Activated T-cell treated with anti-CD3 and anti-CD28 coated beads, Interleukin-2, amount 50 U/mL, for 4 hours (primary cell): ENCODE results near the gene VANGL2. TPM values are rescaled to one million over a fixed set of nuclear protein-coding genes. Genes with fewer than 3 reads are reported as not detected.

Experiments used
- ATAC-seq, 2 donors: fragments of 200-7000 bp; cut with Tn5 transposase; one replicate each; pipeline ENCODE4 v1.10.0; 2021
- DNase-seq: peaks from one replicate; pipeline ENCODE4 v3.0.0-alpha.2; 2020
- H3K27me3 Mint-ChIP-seq: one replicate; pipeline ENCODE4 v1.8.0; 2021; ENCODE audit warnings: low read depth, mixed read lengths
- H3K36me3 Mint-ChIP-seq: one replicate; pipeline ENCODE4 v1.8.0; 2022; ENCODE audit warnings: mixed read lengths; ENCODE audit not compliant: insufficient read depth
- H3K4me1 Mint-ChIP-seq: one replicate; pipeline ENCODE4 v1.8.0; 2021; ENCODE audit warnings: low read depth, mixed read lengths
- H3K4me3 Mint-ChIP-seq: one replicate; pipeline ENCODE4 v1.8.0; 2021; ENCODE audit warnings: mild to moderate bottlenecking, moderate library complexity, mixed read lengths
- H3K9me3 Mint-ChIP-seq: one replicate; pipeline ENCODE4 v1.8.0; 2021; ENCODE audit warnings: mixed read lengths
- total RNA-seq, 3 donors: library from RNA; stranded (reverse); gene quantifications; one replicate each; pipeline ENCODE4 v1.2.1, GENCODE V29; 2021

VANGL2 gene
- total RNA-seq, 3 donors from 2014 or later = 0.08 TPM

- ATAC-seq = no peak
- Mint-ChIP-seq H3K4me3 (no peak overlapping the region), H3K9me3 (no peaks in the 10 kb centered on the region), H3K27me3 (peaks cover 14% of the 10 kb centered on the region), H3K4me1 (peaks cover 2% of the 10 kb centered on the region), H3K36me3 (no peaks in the 10 kb centered on the region)
- no peak for DNase-seq
These were observed 6.0 kb downstream of the VANGL2 start for GRCh38 chr1:160406131-160406968.

GRCh38 chr1:160407839-160408801, 7.8 kb downstream of the VANGL2 start:
- Mint-ChIP-seq H3K4me1 (no peaks in the 10 kb centered on the region), H3K27me3 (no peaks in the 10 kb centered on the region), H3K36me3 (no peaks in the 10 kb centered on the region), H3K4me3 (no peak overlapping the region), H3K9me3 (no peaks in the 10 kb centered on the region)
- ATAC-seq (no peak), DNase-seq (no peak)

- Mint-ChIP-seq H3K4me3 (no peak overlapping the region), H3K27me3 (no peaks in the 10 kb centered on the region), H3K9me3 (no peaks in the 10 kb centered on the region), H3K36me3 (no peaks in the 10 kb centered on the region), H3K4me1 (no peaks in the 10 kb centered on the region)
- DNase-seq (no peak), ATAC-seq (no peak)
These were observed 8.5 kb downstream of the VANGL2 start for GRCh38 chr1:160408864-160409263.

DNA sequence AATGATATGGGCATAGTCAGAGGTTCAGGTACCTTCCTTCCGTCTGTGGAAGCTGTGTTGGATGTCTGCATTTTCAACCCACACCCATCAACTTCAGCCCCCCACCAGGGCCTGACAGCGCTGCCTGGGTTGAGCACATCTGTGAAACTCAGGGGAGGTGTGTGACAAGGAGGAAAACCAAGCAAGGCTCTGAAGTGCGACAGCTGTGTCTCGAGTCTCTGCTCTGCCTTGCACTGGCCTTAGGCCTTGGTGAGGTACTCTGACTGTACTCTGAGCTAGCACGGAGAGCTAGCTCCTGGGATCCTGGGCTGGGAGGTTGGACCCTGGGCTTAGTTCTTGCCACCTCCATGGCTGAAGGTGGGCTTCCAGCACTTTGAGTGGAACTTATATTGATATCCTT, 9.1 kb downstream of the VANGL2 start:
- ATAC-seq (no peak), DNase-seq (no peak)
- Mint-ChIP-seq H3K36me3 (no peaks in the 10 kb centered on the region), H3K4me3 (no peak overlapping the region), H3K4me1 (no peaks in the 10 kb centered on the region), H3K9me3 (no peaks in the 10 kb centered on the region), H3K27me3 (no peaks in the 10 kb centered on the region)

DNA sequence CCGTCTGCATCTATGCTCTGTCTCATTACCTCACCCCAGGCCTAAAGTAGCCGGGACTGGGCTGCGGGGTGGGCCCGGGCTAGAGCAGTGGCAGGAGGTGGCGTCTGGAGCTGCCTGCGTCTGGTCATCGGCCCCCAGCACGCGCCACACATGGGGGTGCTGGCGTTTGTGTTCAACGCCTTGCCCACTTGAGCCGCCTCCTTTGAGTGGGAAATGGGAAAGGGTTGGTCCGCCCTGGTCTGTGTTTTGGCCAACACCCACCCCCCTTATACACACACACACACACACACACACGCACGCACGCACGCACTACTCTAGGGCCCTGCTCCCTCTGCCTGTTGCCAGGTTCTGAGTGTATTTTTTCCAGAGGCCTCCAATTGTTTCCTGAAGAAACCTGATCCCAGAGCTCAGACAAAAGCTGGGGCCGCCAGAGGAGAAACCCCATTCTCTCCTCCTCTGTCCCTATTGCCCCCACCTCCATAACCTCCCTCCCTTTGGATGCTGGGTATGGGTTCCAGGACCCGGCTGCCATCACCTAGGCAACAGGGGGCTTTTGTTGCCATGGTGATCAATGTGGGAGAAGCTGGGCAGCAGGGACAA, 10.1 kb downstream of the VANGL2 start:
- DNase-seq (no peak), ATAC-seq (no peak)
- Mint-ChIP-seq H3K27me3 (no peaks in the 10 kb centered on the region), H3K9me3 (no peaks in the 10 kb centered on the region), H3K4me3 (no peak overlapping the region), H3K4me1 (no peaks in the 10 kb centered on the region), H3K36me3 (no peaks in the 10 kb centered on the region)

GRCh38 chr1:160411271-160412027, 11.1 kb downstream of the VANGL2 start:
- ATAC-seq (no peak), DNase-seq (no peak)
- Mint-ChIP-seq H3K36me3 (no peaks in the 10 kb centered on the region), H3K4me3 (no peak overlapping the region), H3K27me3 (no peaks in the 10 kb centered on the region), H3K4me1 (no peaks in the 10 kb centered on the region), H3K9me3 (no peaks in the 10 kb centered on the region)

DNA sequence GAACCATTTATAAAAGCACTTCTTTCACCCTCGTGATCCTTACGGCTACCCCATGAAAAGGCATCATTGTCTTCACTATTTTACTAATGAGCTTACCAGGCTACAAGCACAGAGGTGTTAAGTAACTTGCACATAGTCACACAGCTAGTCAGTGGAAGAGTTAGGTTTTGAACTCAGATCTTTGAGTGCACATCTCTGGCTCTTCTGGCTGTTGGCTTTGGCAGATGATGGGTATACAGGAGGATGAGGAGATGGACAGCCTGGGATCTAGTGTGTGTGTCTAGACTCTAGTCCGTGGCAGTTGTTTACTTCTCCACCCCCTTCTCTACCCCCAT, 11.6 kb downstream of the VANGL2 start:
- ATAC-seq (no peak), DNase-seq (no peak)
- H3K36me3 Mint-ChIP-seq = no peaks in the 10 kb centered on the region
- no peak overlapping the region for H3K4me3 Mint-ChIP-seq
- H3K9me3 Mint-ChIP-seq = no peaks in the 10 kb centered on the region
- H3K4me1 Mint-ChIP-seq = no peaks in the 10 kb centered on the region
- no peaks in the 10 kb centered on the region for H3K27me3 Mint-ChIP-seq

DNA sequence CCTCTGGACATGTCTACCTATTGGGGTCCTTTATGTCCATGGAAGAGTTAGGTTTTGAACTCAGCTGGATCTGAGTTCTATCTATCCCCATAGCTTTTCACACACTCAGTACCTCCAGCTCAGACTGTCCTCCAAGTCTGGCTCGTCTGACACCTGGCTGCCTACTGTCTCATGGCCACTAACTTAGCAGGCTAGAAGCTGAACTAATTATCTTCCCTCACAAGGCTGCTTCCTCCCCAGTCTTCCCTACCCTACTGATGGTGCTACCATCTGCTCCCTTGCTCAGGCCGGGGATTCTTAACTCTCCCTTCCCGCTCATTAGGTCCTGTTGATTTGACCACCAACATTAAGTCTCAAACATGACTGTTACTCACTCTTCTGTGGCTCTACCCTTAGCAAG, 13.4 kb downstream of the VANGL2 start:
- Mint-ChIP-seq H3K27me3 (no peaks in the 10 kb centered on the region), H3K36me3 (no peaks in the 10 kb centered on the region), H3K4me3 (no peak overlapping the region), H3K4me1 (no peaks in the 10 kb centered on the region), H3K9me3 (no peaks in the 10 kb centered on the region)
- ATAC-seq = no peak
- no peak for DNase-seq

GRCh38 chr1:160414881-160415280, 14.5 kb downstream of the VANGL2 start:
- Mint-ChIP-seq H3K4me3 (no peak overlapping the region), H3K27me3 (no peaks in the 10 kb centered on the region), H3K36me3 (no peaks in the 10 kb centered on the region), H3K9me3 (no peaks in the 10 kb centered on the region), H3K4me1 (no peaks in the 10 kb centered on the region)
- DNase-seq (no peak), ATAC-seq (no peak)

DNA sequence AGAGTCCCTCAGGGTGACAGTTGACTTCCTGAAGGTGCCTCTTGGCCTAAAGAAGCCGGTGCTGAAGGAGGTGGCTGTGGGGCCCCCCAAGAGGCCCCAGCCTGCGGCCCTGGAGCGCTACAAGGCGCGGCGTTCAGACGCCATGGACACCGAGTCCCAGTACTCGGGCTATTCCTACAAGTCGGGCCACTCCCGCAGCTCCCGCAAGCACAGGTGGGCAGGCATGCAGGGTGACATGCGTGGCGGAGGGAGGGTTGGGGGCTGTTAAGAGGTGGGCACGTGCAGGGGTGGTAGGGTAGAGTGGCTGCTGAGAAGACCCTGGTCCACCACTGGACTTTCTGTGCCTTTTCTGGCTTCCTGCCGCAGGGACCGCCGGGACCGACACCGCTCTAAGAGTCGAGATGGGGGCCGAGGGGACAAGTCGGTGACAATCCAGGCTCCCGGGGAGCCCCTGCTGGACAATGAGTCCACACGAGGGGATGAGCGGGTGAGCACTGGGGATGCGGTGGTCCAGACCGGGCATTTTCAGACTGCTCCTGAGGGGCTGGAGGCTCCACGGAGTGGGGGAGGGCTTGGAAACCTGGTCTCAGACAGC, 15.4 kb downstream of the VANGL2 start:
- Mint-ChIP-seq H3K27me3 (peaks cover 1% of the 10 kb centered on the region), H3K9me3 (no peaks in the 10 kb centered on the region), H3K4me3 (no peak overlapping the region), H3K4me1 (no peaks in the 10 kb centered on the region), H3K36me3 (no peaks in the 10 kb centered on the region)
- ATAC-seq (no peak), DNase-seq (no peak)

- H3K9me3 Mint-ChIP-seq = no peaks in the 10 kb centered on the region
- DNase-seq (no peak), ATAC-seq (no peak)
- no peaks in the 10 kb centered on the region for H3K4me1 Mint-ChIP-seq
- no peaks in the 10 kb centered on the region for H3K36me3 Mint-ChIP-seq
- peaks cover 3% of the 10 kb centered on the region for H3K27me3 Mint-ChIP-seq
- H3K4me3 Mint-ChIP-seq = no peak overlapping the region
These were observed 16.0 kb downstream of the VANGL2 start for GRCh38 chr1:160416369-160416768.

DNA sequence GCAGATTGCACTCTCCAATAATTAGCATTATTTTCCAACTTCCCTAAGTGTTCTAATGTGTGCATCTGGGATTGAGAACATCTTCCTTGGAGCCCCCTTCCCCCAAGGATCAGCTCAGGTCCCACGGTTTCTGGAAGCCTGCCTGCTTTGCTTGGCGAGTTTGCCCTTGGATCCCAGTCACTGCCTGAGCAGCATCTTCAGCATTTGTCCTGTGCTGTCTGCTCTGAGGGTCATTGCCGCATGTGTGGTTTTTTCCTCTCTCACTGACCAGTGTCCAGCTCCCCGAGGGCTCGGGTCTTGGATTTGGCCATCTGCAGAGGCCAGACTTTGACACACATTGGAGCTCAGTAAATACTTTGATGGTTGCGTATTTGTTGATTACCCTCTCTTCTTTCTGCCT, 18.1 kb downstream of the VANGL2 start:
- peaks cover 3% of the 10 kb centered on the region for H3K27me3 Mint-ChIP-seq
- DNase-seq (no peak), ATAC-seq (no peak)
- H3K4me1 Mint-ChIP-seq = no peaks in the 10 kb centered on the region
- no peak overlapping the region for H3K4me3 Mint-ChIP-seq
- no peaks in the 10 kb centered on the region for H3K9me3 Mint-ChIP-seq
- H3K36me3 Mint-ChIP-seq = no peaks in the 10 kb centered on the region

DNA sequence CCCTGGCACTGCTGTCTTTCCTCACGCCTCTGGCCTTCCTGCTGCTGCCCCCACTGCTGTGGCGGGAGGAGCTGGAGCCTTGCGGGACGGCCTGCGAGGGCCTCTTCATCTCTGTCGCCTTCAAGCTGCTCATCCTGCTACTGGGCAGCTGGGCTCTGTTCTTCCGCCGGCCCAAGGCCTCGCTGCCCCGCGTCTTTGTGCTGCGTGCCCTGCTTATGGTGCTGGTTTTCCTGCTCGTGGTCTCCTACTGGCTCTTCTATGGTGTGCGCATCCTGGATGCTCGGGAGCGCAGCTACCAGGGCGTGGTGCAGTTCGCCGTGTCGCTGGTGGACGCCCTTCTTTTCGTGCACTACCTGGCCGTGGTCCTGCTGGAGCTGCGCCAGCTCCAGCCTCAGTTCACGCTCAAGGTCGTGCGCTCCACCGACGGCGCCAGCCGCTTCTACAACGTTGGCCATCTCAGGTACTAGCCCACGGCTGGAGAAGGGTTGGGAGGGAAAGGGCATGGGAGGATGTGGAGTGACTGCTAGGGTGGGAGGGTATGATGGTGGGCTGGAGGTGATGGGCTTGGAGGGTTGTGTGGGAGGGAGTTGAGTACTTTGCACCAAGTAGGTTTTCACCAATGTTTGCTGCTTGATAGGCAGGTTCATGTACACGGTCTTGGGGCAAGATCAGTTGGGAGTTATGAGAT, 18.9 kb downstream of the VANGL2 start:
- no peak overlapping the region for H3K4me3 Mint-ChIP-seq
- no peak for DNase-seq

More for the DNA sequence above, 18.9 kb downstream of the VANGL2 start:
- ATAC-seq = no peak
- no peaks in the 10 kb centered on the region for H3K36me3 Mint-ChIP-seq
- H3K27me3 Mint-ChIP-seq = peaks cover 3% of the 10 kb centered on the region
- H3K4me1 Mint-ChIP-seq = no peaks in the 10 kb centered on the region
- H3K9me3 Mint-ChIP-seq = no peaks in the 10 kb centered on the region
